K562 (cell line): ENCODE results near the gene NFRKB. TPM values are rescaled to one million over a fixed set of nuclear protein-coding genes. Genes with fewer than 3 reads are reported as not detected.
A peak's percentile ranks its signal among the peaks of the same experiment; 100 is the strongest.

Source experiments
- ATAC-seq: fragments of 200-7000 bp; cut with Tn5 transposase; 3 replicates; pipeline ENCODE4 v1.9.1; 2020; ENCODE audit warnings: moderate library complexity
- BruUV-seq: library from RNA; stranded (reverse); fragments of 400-500 nt; replicated peaks from 2 replicates; lab custom pipeline; 2021; lab: Mats Ljungman, UMichigan
- CTCF ChIA-PET: fragments of 300-600 bp; formaldehyde crosslinking; extraction: SDS; loops from one replicate; lab custom pipeline; 2021; ENCODE audit warnings: low intra/inter-chr PET ratio; lab: Yijun Ruan, JAX
- POLR2A ChIA-PET: fragments of 300-600, 350-650 bp; sonication (Branson Sonifier 250); formaldehyde crosslinking; extraction: SDS; loops from one replicate; lab custom pipeline; 2021; ENCODE audit warnings: antibody characterized with exemption, inconsistent platforms; lab: Yijun Ruan, JAX
- DNase-seq, 4 experiments: peaks; one replicate each; pipeline versions ENCODE4 v3.0.0 to v3.0.0-alpha.2; 2011 to 2018; ENCODE audit warnings: low spot score in 3 of 4, mixed read lengths in 3 of 4; ENCODE audit errors: extremely low read depth in 1 of 4
- FAIRE-seq: peaks from 2 replicates; lab custom pipeline; 2011; peaks lifted over from hg19 to GRCh38; lab: Jason Lieb, UNC
- H2AFZ ChIP-seq: 2 replicates; pipeline ENCODE4 v1.6.0; 2011; ENCODE audit warnings: low read depth, low read length, control low read depth, inconsistent platforms
- H3K27ac ChIP-seq: fragments of 200-600 bp; 3 replicates; pipeline ENCODE4 v1.8.0; 2011; ENCODE audit warnings: low read depth, mild to moderate bottlenecking, control low read depth, inconsistent platforms, low read length, moderate library complexity, mixed read lengths; ENCODE audit errors: extremely low read depth
- H3K27me3 ChIP-seq, 2 experiments: fragments of 300-600 bp in 1 of 2; 2 replicates in 1 of 2; 3 replicates in 1 of 2; pipeline versions ENCODE4 v1.6.0 to v1.8.0; 2011; ENCODE audit warnings: inconsistent platforms in 2 of 2, low read length in 2 of 2, mild to moderate bottlenecking in 1 of 2, mixed read lengths in 1 of 2, moderate library complexity in 1 of 2; ENCODE audit not compliant: control insufficient read depth in 2 of 2, insufficient read depth in 2 of 2
- H3K36me3 ChIP-seq: fragments of 300-600 bp; 3 replicates; pipeline ENCODE4 v1.8.0; 2011; ENCODE audit warnings: mild to moderate bottlenecking, low read length, inconsistent platforms; ENCODE audit not compliant: control insufficient read depth, insufficient read depth
- H3K4me1 ChIP-seq, 2 experiments: fragments of 200-600 bp in 1 of 2; replicated peaks in 1 of 2; 2 replicates in 1 of 2; 3 replicates in 1 of 2; pipeline versions ENCODE4 v1.5.1 to v1.8.0; 2011; ENCODE audit warnings: inconsistent platforms in 2 of 2, low read length in 2 of 2, mild to moderate bottlenecking in 1 of 2, mixed read lengths in 1 of 2, moderate library complexity in 1 of 2; ENCODE audit not compliant: control insufficient read depth in 2 of 2, insufficient read depth in 2 of 2
- H3K4me2 ChIP-seq: 2 replicates; pipeline ENCODE4 v1.6.1; 2011; ENCODE audit warnings: low read length, control low read depth, inconsistent platforms, mixed read lengths; ENCODE audit not compliant: insufficient read depth
- H3K4me3 ChIP-seq: fragments of 200-600 bp; sonication (generic), shearing (Covaris generic); 2 replicates; pipeline ENCODE4 v1.5.1; 2016; ENCODE audit warnings: control low read depth, inconsistent platforms
- H3K79me2 ChIP-seq: fragments of 200-600 bp; 3 replicates; pipeline ENCODE4 v1.8.0; 2011; ENCODE audit warnings: low read length, inconsistent platforms; ENCODE audit not compliant: control insufficient read depth, insufficient read depth
- H3K9ac ChIP-seq, 2 experiments: 2 replicates each; pipeline versions ENCODE4 v1.6.0 to v1.6.1; 2011; ENCODE audit warnings: low read depth in 2 of 2, low read length in 2 of 2, control low read depth in 1 of 2, inconsistent platforms in 1 of 2, mild to moderate bottlenecking in 1 of 2, mixed read lengths in 1 of 2; ENCODE audit not compliant: insufficient read depth in 1 of 2
- H3K9me1 ChIP-seq: one replicate; pipeline ENCODE4 v1.6.0; 2011; ENCODE audit warnings: inconsistent platforms, mild to moderate bottlenecking, low read length, moderate library complexity; ENCODE audit not compliant: control insufficient read depth, insufficient read depth
- H3K9me3 ChIP-seq: replicated peaks from 2 replicates; pipeline ENCODE4 v1.5.1; 2011; ENCODE audit warnings: low read depth, low read length, inconsistent platforms; ENCODE audit not compliant: control insufficient read depth, insufficient read depth
- H4K20me1 ChIP-seq: replicated peaks from 2 replicates; pipeline ENCODE4 v1.6.1; 2011; ENCODE audit warnings: low read length, inconsistent platforms, mixed read lengths; ENCODE audit not compliant: control insufficient read depth, insufficient read depth
- BACH1 ChIP-seq: fragments of 200-800 bp; sonication (Bioruptor generic); IDR thresholded peaks from 2 replicates; pipeline ENCODE4 v1.6.1; 2016; ENCODE audit warnings: missing genetic modification characterization, missing compliant biosample characterization
- EGR1 ChIP-seq: fragments of 450-650 bp; conservative IDR thresholded peaks from 2 replicates; pipeline ENCODE4 v1.6.1; 2017; ENCODE audit warnings: mild to moderate bottlenecking
- NR2C1 ChIP-seq, 2 experiments: fragments of 450-650 bp; IDR thresholded peaks; 2 replicates each; pipeline ENCODE4 v1.6.1; 2017; ENCODE audit warnings: mild to moderate bottlenecking in 2 of 2, antibody characterized with exemption in 1 of 2, inconsistent platforms in 1 of 2, missing compliant biosample characterization in 1 of 2, missing genetic modification characterization in 1 of 2
- TBP ChIP-seq: optimal IDR thresholded peaks from 2 replicates; pipeline ENCODE3; 2011; ENCODE audit warnings: low read depth, low read length, improper control_type of control experiment
- ZKSCAN3 ChIP-seq: fragments of 250-450 bp; sonication (Bioruptor Pico); IDR thresholded peaks from 2 replicates; pipeline ENCODE4 v1.4.0; 2020
- whole genome bisulfite sequencing: fragments of 100-300 bp; shearing (Covaris generic); methylation state at CpG from one replicate; pipeline ENCODE4 v1.1.6; 2016; ENCODE audit warnings: low coverage, mixed read lengths; ENCODE audit not compliant: insufficient coverage; ENCODE audit errors: missing lambda C conversion rate; 5-methylcytosine and 5-hydroxymethylcytosine counted together
- in situ Hi-C: fragments of 300-500 bp; cut with MboI; formaldehyde crosslinking; loops from 4 replicates; pipeline ENCODE4 v1.15.0; 2018; ENCODE audit warnings: inconsistent platforms, mixed read lengths
- intact Hi-C: fragments of 100-400 bp; cut with micrococcal nuclease; formaldehyde crosslinking; loops from 2 replicates; pipeline ENCODE4 v1.14.2; 2022
- polyA plus RNA-seq, 8 experiments: library from polyadenylated mRNA; depleted of rRNA in 4 of 8; stranded (reverse) in 5 of 8; unstranded in 3 of 8; fragments of >200 nt; fragmentation: Nextera tagmentation in 2 of 8; fragmentation: Illumina TruSeq in 1 of 8; extraction: Ambion mirVana in 2 of 8; extraction: Trizol in 1 of 8; gene quantifications; 2 replicates each; pipeline versions ENCODE4 v1.2.1 to v1.2.3, GENCODE V29; 2011 to 2014; ENCODE audit warnings: inconsistent platforms in 1 of 8, missing spikeins in 1 of 8
- total RNA-seq, 7 experiments: library from RNA; depleted of rRNA in 6 of 7; stranded (reverse); fragments of >200 nt in 6 of 7; fragmentation: Illumina TruSeq in 2 of 7; extraction: Trizol in 2 of 7; gene quantifications; 2 replicates each; pipeline versions ENCODE4 v1.2.1 to v1.2.3, GENCODE V29; 2011 to 2021; ENCODE audit warnings: low replicate concordance in 1 of 7

NFRKB gene
- total and polyA plus RNA-seq, 9 of the 15 experiments (the other 6 are each of a cell fraction or from before 2014, with no cell fraction given), result 7.1 to 42.6 (median 23.9) TPM

- Histone ChIP-seq H3K9me1 (no peaks in the 10 kb centered on the region), H4K20me1 (no peaks in the 10 kb centered on the region), H3K27ac (no peak overlapping the region), H3K4me3 (no peak overlapping the region), H3K9ac (no peak overlapping the region), H3K9me3 (no peaks in the 10 kb centered on the region), H3K79me2 (no peaks in the 10 kb centered on the region), H3K4me1 (no peaks in the 10 kb centered on the region), H3K27me3 (no peaks in the 10 kb centered on the region), H2AFZ (no peak overlapping the region), H3K4me2 (no peak overlapping the region), H3K36me3 (peaks cover 9% of the 10 kb centered on the region; the same call in 2 of the 3 replicates)
- BruUV-seq, result no TSS peak
- DNase-seq (no peak), ATAC-seq (no peak), FAIRE-seq (no peak)
- POLR2A ChIA-PET, result interaction anchor here (0.9 kb wide), 1 partner anchor 193 kb away, joined by 4 read pairs; no protein-coding TSS in a partner anchor
- TF ChIP-seq NR2C1 (IDR thresholded peaks at IDR 0.05) (no peak), NR2C1 (tag; IDR thresholded peaks at IDR 0.05) (no peak), ZKSCAN3 (no peak), BACH1 (no peak)
- intact Hi-C loops, result no loop called here
- in situ Hi-C loops, result no loop called here
- 69% methylated on average over 5 of the region's 5 CpGs for WGBS
- CTCF ChIA-PET, result no interaction called here
Observed at GRCh38 chr11:129938764-129939163, 43.4 kb upstream of the NFRKB start.

DNA sequence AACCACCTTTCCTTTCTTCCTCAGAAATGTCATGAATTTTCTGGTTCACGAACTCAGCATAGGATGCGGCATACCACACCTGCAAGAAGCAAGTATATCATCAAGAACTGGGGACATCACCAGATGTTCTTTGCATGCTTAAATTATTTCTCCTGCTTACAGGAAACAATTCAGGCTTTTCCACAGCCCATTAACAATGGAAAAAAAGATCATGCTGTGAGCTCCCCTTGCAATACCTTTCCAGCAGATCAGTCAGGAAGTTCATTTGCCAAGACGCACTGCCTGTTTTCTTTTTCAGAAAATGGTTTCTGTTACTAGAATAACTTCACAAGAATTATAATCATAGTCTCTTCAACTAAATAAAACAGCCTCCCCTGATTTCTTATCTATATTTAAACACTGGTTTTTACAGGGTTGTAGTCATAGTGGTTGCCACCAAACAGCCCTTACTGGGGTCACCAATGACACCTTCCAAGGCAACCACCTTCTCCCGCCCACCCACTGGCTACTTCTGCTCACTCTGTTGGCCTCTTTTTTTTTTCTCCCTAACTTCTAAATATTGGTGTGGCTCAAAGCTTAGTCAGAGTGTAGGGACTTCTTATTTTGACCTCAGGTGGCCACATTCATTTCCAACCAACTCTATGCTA lies 42.3 kb upstream of the NFRKB start:
- Histone ChIP-seq H3K4me2 (no peak overlapping the region), H4K20me1 (no peaks in the 10 kb centered on the region), H3K79me2 (no peaks in the 10 kb centered on the region), H3K27ac (no peak overlapping the region), H3K4me3 (no peak overlapping the region), H3K9me1 (no peaks in the 10 kb centered on the region), H2AFZ (no peak overlapping the region), H3K4me1 (no peaks in the 10 kb centered on the region), H3K9ac (no peak overlapping the region), H3K27me3 (no peaks in the 10 kb centered on the region), H3K9me3 (no peaks in the 10 kb centered on the region), H3K36me3 (peaks cover 9% of the 10 kb centered on the region; the same call in 2 of the 3 replicates)
- ChIA-PET CTCF (no interaction called here), POLR2A (no interaction called here)
- intact Hi-C loops, result no loop called here
- no peak for FAIRE-seq
- in situ Hi-C loops, result no loop called here
- TF ChIP-seq TBP, result no peak
- TF ChIP-seq EGR1, result peak; percentile 24; the same call in 1 of the 2 replicates
- ATAC-seq, result no peak
- 71% methylated on average over 4 of the region's 4 CpGs for WGBS
- BruUV-seq, result no TSS peak
- DNase-seq, result no peak
